RCC 7860 (cell line): Measurements from ENCODE around the gene KEL.

Experiments
- DNase-seq: peaks from one replicate; pipeline ENCODE4 v3.0.0-alpha.2; 2015; ENCODE audit warnings: low spot score
- FAIRE-seq: peaks from 2 replicates; lab custom pipeline; 2012; peaks lifted over from hg19 to GRCh38; lab: Jason Lieb, UNC

KEL gene

GRCh38 chr7:142901426-142902259, 60.5 kb downstream of the KEL start:
- DNase-seq = no peak
- FAIRE-seq = no peak

GRCh38 chr7:142899661-142900060, 62.5 kb downstream of the KEL start:
- DNase-seq (no peak), FAIRE-seq (no peak)

GRCh38 chr7:142898377-142899170, 63.6 kb downstream of the KEL start:
- no peak for FAIRE-seq
- DNase-seq = no peak

- DNase-seq (no peak), FAIRE-seq (no peak)
Observed at GRCh38 chr7:142897691-142898090, 64.5 kb downstream of the KEL start.

- FAIRE-seq = no peak
- no peak for DNase-seq
Observed at GRCh38 chr7:142896741-142897379, 65.3 kb downstream of the KEL start.

- FAIRE-seq (no peak), DNase-seq (no peak)
Observed at GRCh38 chr7:142896151-142896550, 66.0 kb downstream of the KEL start.

- DNase-seq (no peak), FAIRE-seq (no peak)
Observed at GRCh38 chr7:142894985-142895593, 67.1 kb downstream of the KEL start.

- FAIRE-seq = no peak
Observed at GRCh38 chr7:142894112-142894984, 67.8 kb downstream of the KEL start.

GRCh38 chr7:142892951-142893350, 69.2 kb downstream of the KEL start:
- FAIRE-seq = no peak
- DNase-seq = no peak

More at GRCh38 chr7:142894112-142894984, 67.8 kb downstream of the KEL start:
- DNase-seq = no peak

GRCh38 chr7:142891490-142892082, 70.6 kb downstream of the KEL start:
- no peak for DNase-seq
- FAIRE-seq = no peak
